ENCODE measurements around the gene CD81. TPM values are rescaled to one million over a fixed set of nuclear protein-coding genes. Genes with fewer than 3 reads are reported as not detected.
"Not testable (repeated sequence)": the region's sequence is repeated elsewhere in the genome, so short reads cannot be mapped to it uniquely, and the experiment has no call there.

CD81 gene
- total RNA-seq (2014; rRNA removed; shearing (Covaris generic)), result 157 and 165 TPM in 2 replicates

DNA sequence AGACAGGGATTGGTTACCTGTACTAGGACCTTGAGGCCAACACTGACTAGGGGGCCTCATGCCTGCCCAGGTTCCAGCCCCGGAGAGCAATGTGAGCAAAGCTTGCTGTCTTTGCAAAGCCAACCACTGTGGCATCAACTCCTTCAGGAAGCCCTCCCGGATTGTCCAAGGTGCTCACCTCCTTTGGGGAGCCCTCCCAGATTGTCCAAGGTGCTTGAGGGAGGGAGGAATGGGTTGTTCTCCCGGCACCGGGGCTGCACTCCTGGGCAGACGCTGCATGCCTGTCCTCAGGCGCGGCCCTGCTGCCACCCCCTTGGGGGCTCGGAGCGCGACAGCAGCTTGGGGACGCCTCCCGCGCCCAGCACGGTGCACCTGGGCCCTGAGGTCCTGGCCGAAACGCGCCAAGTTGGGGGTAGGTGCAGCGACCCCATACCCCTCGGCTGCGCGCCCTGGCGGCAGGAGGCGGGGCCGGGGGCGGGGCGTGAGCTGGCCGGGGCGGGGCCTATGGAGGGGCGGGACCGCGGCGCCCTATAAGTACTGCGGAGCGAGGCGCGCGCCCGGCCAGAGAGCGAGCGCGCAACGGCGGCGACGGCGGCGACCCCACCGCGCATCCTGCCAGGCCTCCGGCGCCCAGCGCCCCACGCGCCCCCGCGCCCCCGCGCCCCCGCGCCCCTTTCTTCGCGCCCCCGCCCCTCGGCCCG, at the start of gene CD81:
Gene CD81 (plus strand): TSS at position 560 of the 701 bp plus-strand sequence. CDS start 240 bp downstream, outside the sequence.
- Histone ChIP-seq H3K4me3 (ENCODE audit: insufficient read depth, low read depth, low read length) (peak within 1 kb of the TSS; percentile 87), H3K27me3 (ENCODE audit: control insufficient read depth, insufficient read depth, low read length) (no peaks in the 10 kb centered on the region), H3K36me3 (replicated peaks; ENCODE audit: control insufficient read depth, insufficient read depth, low read length) (no peaks in the 10 kb centered on the region)
- DNase-seq, result peak; percentile 98

DNA sequence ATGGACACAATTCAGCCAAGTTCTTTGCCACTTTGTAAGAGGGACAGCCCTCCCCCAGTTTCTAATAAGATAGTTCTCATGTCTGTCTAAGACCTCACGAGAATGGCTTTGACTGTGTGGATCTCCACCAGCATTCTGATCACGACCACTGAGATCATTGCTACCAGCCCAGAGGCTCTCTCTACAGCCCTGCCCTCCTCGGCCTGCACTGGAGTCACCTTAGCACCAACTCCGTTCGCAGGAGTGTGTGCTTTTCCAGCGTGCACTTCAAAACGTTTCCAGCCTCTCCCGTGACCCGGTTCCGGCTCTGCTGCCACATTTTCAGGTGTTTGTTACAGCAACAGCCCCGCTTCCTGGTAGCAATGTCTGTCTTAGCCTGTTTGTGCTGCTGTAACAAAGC, 49.1 kb upstream of the CD81 start:
- Histone ChIP-seq H3K27me3 (ENCODE audit: control insufficient read depth, insufficient read depth, low read length) (no peaks in the 10 kb centered on the region; the same call in 1 of the 2 replicates), H3K4me3 (ENCODE audit: insufficient read depth, low read depth, low read length) (no peak overlapping the region)
- DNase-seq, result no peak

GRCh38 chr11:2328656-2329354, 48.3 kb upstream of the CD81 start:
- no peak for DNase-seq
- no peaks in the 10 kb centered on the region for H3K36me3 ChIP-seq (replicated peaks; ENCODE audit: control insufficient read depth, insufficient read depth, low read length)
- no peaks in the 10 kb centered on the region; the same call in 1 of the 2 replicates for H3K27me3 ChIP-seq (ENCODE audit: control insufficient read depth, insufficient read depth, low read length)
- no peak overlapping the region for H3K4me3 ChIP-seq (ENCODE audit: insufficient read depth, low read depth, low read length)

More for the DNA sequence above, 49.1 kb upstream of the CD81 start:
- H3K36me3 ChIP-seq (replicated peaks; ENCODE audit: control insufficient read depth, insufficient read depth, low read length), result no peaks in the 10 kb centered on the region

- Histone ChIP-seq H3K4me3 (ENCODE audit: insufficient read depth, low read depth, low read length) (no peak overlapping the region), H3K27me3 (ENCODE audit: control insufficient read depth, insufficient read depth, low read length) (no peaks in the 10 kb centered on the region; the same call in 1 of the 2 replicates), H3K36me3 (replicated peaks; ENCODE audit: control insufficient read depth, insufficient read depth, low read length) (no peaks in the 10 kb centered on the region)
- no peak for DNase-seq
Observed at GRCh38 chr11:2329551-2329950, 47.6 kb upstream of the CD81 start.

DNA sequence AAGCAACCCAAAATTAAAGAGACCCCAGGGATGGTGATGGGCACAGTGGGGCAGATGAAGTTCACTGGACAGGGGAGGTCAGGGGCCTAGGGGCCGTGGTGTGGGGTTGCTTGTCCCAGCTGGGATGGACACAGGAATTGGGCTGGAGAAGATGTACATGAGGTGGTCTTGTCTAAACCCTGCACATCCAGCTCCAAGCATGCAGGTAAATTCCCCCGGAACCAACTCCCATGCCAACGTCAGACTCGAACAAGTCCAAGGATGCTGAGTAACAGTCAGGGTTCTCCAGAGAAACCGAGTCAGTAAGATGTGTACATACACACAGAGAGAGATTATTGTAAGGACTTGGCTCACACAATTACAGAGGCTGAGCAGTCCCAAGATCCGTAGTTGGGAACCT, 46.4 kb upstream of the CD81 start:
- H3K36me3 ChIP-seq (replicated peaks; ENCODE audit: control insufficient read depth, insufficient read depth, low read length), result no peaks in the 10 kb centered on the region
- no peak for DNase-seq
- H3K4me3 ChIP-seq (ENCODE audit: insufficient read depth, low read depth, low read length), result no peak overlapping the region
- no peaks in the 10 kb centered on the region; the same call in 1 of the 2 replicates for H3K27me3 ChIP-seq (ENCODE audit: control insufficient read depth, insufficient read depth, low read length)

- Histone ChIP-seq H3K4me3 (ENCODE audit: insufficient read depth, low read depth, low read length) (no peak overlapping the region), H3K27me3 (ENCODE audit: control insufficient read depth, insufficient read depth, low read length) (no peaks in the 10 kb centered on the region; the same call in 1 of the 2 replicates), H3K36me3 (replicated peaks; ENCODE audit: control insufficient read depth, insufficient read depth, low read length) (no peaks in the 10 kb centered on the region)
- no peak for DNase-seq
Observed at GRCh38 chr11:2331404-2331803, 45.7 kb upstream of the CD81 start.

DNA sequence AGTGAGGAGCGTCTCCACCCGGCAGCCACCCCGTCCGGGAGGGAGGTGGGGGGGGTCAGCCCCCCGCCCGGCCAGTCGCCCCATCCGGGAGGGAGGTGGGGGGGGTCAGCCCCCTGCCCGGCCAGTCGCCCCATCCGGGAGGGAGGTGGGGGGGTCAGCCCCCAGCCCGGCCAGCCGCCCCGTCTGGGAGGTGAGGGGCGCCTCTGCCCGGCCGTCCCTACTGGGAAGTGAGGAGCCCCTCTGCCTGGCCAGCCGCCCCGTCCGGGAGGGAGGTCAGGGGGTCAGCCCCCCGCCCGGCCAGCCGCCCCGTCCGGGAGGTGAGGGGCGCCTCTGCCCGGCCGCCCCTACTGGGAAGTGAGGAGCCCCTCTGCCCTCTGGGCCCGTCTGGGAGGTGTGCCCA, 44.5 kb upstream of the CD81 start:
- not testable (repeated sequence) for H3K27me3 ChIP-seq (ENCODE audit: control insufficient read depth, insufficient read depth, low read length); H3K36me3 ChIP-seq (replicated peaks; ENCODE audit: control insufficient read depth, insufficient read depth, low read length); H3K4me3 ChIP-seq (ENCODE audit: insufficient read depth, low read depth, low read length); DNase-seq

DNA sequence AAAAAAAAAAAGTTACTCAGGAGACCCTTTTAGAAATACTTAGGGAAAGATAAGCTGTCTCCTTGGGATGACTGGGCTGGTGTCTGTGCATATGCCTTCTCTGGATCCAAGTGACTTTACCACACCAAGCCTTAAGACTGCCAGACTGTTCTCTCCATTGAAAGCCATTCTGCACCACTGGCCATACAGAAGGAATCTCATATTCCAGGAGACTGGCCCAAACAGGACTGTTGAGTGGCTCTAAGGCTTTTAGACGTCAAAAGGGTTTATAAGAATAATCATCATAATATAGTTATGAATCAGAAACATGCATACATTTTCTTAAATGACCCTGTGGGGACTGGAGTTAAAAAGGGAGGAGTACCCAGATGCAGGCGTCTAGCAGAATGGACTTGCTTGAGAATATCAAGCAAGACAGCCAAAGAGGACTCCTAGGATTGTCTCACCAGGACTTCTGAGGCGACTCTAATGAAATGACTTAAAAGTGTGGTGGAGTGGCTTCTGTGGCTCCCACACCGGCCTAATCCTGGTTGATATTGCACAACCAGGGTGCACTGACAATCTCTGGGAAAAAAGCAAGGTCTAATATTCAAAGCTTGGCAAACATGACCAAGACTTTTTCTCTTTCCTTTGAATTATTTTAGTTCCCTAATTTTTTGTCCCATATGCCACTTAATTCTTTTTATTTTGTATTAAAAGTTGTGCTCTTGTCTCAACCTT, 43.5 kb upstream of the CD81 start:
- not testable (repeated sequence) for H3K4me3 ChIP-seq (ENCODE audit: insufficient read depth, low read depth, low read length); DNase-seq; H3K36me3 ChIP-seq (replicated peaks; ENCODE audit: control insufficient read depth, insufficient read depth, low read length); H3K27me3 ChIP-seq (ENCODE audit: control insufficient read depth, insufficient read depth, low read length)

- not testable (repeated sequence) for DNase-seq; H3K4me3 ChIP-seq (ENCODE audit: insufficient read depth, low read depth, low read length); H3K27me3 ChIP-seq (ENCODE audit: control insufficient read depth, insufficient read depth, low read length); H3K36me3 ChIP-seq (replicated peaks; ENCODE audit: control insufficient read depth, insufficient read depth, low read length)
Observed at GRCh38 chr11:2335286-2335685, 41.8 kb upstream of the CD81 start.

- H3K36me3 ChIP-seq (replicated peaks; ENCODE audit: control insufficient read depth, insufficient read depth, low read length); H3K4me3 ChIP-seq (ENCODE audit: insufficient read depth, low read depth, low read length); DNase-seq; H3K27me3 ChIP-seq (ENCODE audit: control insufficient read depth, insufficient read depth, low read length): not testable (repeated sequence)
Observed at GRCh38 chr11:2338760-2339159, 38.4 kb upstream of the CD81 start.

- H3K36me3 ChIP-seq (replicated peaks; ENCODE audit: control insufficient read depth, insufficient read depth, low read length), result no peaks in the 10 kb centered on the region
- H3K27me3 ChIP-seq (ENCODE audit: control insufficient read depth, insufficient read depth, low read length), result peaks cover 2% of the 10 kb centered on the region; the same call in 1 of the 2 replicates
- H3K4me3 ChIP-seq (ENCODE audit: insufficient read depth, low read depth, low read length), result no peak overlapping the region
- DNase-seq, result no peak
Observed at GRCh38 chr11:2342557-2342956, 34.6 kb upstream of the CD81 start.

DNA sequence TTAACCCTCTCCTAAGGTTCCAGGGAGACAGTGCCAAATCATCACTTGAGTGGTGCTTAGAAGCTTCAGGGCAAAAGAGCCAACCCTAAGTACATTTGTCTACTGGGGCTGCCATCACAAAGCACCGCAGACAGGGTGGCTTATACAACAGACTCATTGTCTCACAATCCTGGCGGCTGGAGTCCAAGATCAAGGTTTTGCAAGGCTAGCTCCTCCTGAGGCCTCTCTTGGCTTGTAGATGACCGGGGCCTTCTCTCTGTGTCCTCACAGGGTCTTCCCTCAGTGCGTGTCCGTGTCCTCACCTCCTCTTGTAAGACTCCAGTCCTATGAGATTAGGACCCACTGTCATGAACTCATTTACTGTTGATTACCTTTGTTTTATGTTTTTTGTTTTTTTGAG, 34.1 kb upstream of the CD81 start:
- Histone ChIP-seq H3K4me3 (ENCODE audit: insufficient read depth, low read depth, low read length) (no peak overlapping the region), H3K36me3 (replicated peaks; ENCODE audit: control insufficient read depth, insufficient read depth, low read length) (no peaks in the 10 kb centered on the region), H3K27me3 (ENCODE audit: control insufficient read depth, insufficient read depth, low read length) (peaks cover 2% of the 10 kb centered on the region; the same call in 1 of the 2 replicates)
- DNase-seq, result no peak

DNA sequence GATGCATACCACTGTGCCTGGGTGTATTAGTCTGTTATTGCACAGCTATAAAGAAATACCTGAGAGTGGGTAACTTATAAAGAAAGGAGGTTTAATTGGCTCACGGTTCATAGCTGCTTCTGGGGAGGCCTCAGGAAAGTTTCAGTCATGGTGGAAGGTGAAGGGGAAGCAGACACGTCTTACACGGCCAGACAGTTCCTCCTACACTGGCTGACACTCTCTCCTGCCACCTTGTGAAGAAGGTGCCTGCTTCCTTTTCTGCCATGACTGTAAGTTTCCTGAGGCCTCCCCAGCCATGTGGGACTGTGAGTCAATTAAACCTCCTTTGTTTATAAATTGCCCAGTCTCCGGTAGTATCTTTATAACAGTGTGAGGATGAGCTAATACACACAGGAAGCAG, 33.6 kb upstream of the CD81 start:
- peaks cover 2% of the 10 kb centered on the region; the same call in 1 of the 2 replicates for H3K27me3 ChIP-seq (ENCODE audit: control insufficient read depth, insufficient read depth, low read length)
- no peak for DNase-seq
- H3K4me3 ChIP-seq (ENCODE audit: insufficient read depth, low read depth, low read length), result no peak overlapping the region
- no peaks in the 10 kb centered on the region for H3K36me3 ChIP-seq (replicated peaks; ENCODE audit: control insufficient read depth, insufficient read depth, low read length)

DNA sequence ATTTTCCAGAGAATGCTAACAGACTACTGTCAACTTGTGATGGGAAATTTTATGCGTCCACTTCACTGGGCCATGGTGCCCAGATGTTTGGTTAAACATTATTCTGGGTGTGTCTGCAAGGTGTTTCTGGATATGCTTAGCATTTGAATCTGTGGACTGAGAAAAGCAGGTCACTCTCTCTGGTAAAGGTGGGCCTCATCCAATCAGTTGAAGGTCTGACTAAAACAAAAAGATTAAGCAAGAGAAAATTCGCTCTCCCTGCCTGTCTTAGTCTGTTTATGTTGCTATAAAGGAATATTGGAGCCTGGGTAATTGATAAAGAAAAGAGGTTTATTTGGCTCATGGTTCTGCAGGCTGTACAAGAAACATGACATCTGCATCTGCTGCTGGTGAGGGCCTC, 32.1 kb upstream of the CD81 start:
- no peak for DNase-seq
- no peaks in the 10 kb centered on the region for H3K36me3 ChIP-seq (replicated peaks; ENCODE audit: control insufficient read depth, insufficient read depth, low read length)
- H3K4me3 ChIP-seq (ENCODE audit: insufficient read depth, low read depth, low read length), result no peak overlapping the region
- H3K27me3 ChIP-seq (ENCODE audit: control insufficient read depth, insufficient read depth, low read length), result peaks cover 2% of the 10 kb centered on the region; the same call in 1 of the 2 replicates
